GM12872 (cell line): ENCODE measurements around the gene CLEC18B.

ENCODE experiments used
- TF ChIP-seq, protein P1 (sequence below): IDR thresholded peaks from 3 replicates; pipeline ENCODE4 v1.5.1; 2011; ENCODE audit warnings: low read depth, mild to moderate bottlenecking, low read length, moderate library complexity; ENCODE audit not compliant: insufficient read depth

Gene CLEC18B

GRCh38 chr16:74451951-74452758 lies 30.9 kb upstream of the CLEC18B start:
- TF ChIP-seq, protein P1, sequence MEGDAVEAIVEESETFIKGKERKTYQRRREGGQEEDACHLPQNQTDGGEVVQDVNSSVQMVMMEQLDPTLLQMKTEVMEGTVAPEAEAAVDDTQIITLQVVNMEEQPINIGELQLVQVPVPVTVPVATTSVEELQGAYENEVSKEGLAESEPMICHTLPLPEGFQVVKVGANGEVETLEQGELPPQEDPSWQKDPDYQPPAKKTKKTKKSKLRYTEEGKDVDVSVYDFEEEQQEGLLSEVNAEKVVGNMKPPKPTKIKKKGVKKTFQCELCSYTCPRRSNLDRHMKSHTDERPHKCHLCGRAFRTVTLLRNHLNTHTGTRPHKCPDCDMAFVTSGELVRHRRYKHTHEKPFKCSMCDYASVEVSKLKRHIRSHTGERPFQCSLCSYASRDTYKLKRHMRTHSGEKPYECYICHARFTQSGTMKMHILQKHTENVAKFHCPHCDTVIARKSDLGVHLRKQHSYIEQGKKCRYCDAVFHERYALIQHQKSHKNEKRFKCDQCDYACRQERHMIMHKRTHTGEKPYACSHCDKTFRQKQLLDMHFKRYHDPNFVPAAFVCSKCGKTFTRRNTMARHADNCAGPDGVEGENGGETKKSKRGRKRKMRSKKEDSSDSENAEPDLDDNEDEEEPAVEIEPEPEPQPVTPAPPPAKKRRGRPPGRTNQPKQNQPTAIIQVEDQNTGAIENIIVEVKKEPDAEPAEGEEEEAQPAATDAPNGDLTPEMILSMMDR: no peak

GRCh38 chr16:74450967-74451760 lies 29.9 kb upstream of the CLEC18B start:
- TF ChIP-seq, protein P1: no peak

- TF ChIP-seq, protein P1: no peak
Observed at GRCh38 chr16:74450236-74450635, 29.0 kb upstream of the CLEC18B start.

GRCh38 chr16:74449470-74449869 lies 28.2 kb upstream of the CLEC18B start:
- TF ChIP-seq, protein P1: no peak

DNA sequence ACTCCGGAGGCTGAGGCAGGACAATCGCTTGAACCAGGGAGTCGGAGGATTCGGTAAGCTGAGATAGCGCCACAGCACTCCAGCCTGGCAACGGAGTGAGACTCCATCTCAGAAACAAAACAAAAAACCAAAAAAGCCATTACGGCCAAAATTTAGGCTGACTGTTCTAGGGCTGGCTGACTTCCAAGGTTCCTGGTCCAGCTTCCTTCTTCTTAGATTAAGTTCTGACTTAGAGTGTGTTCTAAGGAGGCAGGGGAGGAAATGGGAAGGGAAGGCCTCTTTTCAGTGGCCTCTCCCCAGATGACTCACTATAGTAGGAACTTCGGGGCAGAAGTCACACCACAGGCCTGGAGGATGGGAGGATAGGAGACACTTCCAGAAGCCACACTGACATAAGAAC lies 27.7 kb upstream of the CLEC18B start:
- TF ChIP-seq, protein P1: no peak

GRCh38 chr16:74447578-74447977 lies 26.3 kb upstream of the CLEC18B start:
- TF ChIP-seq, protein P1: no peak

DNA sequence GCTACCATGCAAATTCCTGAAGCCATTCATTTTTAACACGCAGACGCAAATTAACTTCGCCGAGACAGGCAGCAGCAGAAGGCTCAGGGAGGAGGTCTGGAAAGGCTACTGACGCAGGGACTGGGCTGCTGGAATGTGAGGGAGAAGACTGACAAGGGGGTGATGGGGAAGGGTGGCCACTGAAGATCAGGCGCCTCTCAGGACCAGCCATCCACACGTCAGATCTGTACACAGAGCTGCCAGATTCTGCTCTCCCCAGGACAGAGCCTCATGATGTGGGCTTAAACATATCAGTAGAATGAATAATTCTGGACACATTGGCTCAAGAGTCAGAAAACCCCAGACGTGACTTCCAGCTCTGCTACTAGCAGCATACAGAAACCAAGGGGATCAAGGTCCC lies 25.6 kb upstream of the CLEC18B start:
- TF ChIP-seq, protein P1: no peak
